Suppressor macrophage treated with lipopolysaccharide for 1 hour (primary cell): ENCODE results near the gene MYO9A.
"Not testable (repeated sequence)": the region's sequence is repeated elsewhere in the genome, so short reads cannot be mapped to it uniquely, and the experiment has no call there.

Experiments used
- DNase-seq, 3 donors: peaks; one replicate each; pipeline ENCODE4 v3.0.0-alpha.2; 2020 to 2022

MYO9A gene

GRCh38 chr15:72034859-72035650 is 82.9 kb downstream of the MYO9A start:
- DNase-seq: no peak

- DNase-seq: no peak
Observed at GRCh38 chr15:72034351-72034750, 83.6 kb downstream of the MYO9A start.

- DNase-seq: no peak
Observed at GRCh38 chr15:72033711-72034110, 84.2 kb downstream of the MYO9A start.

DNA sequence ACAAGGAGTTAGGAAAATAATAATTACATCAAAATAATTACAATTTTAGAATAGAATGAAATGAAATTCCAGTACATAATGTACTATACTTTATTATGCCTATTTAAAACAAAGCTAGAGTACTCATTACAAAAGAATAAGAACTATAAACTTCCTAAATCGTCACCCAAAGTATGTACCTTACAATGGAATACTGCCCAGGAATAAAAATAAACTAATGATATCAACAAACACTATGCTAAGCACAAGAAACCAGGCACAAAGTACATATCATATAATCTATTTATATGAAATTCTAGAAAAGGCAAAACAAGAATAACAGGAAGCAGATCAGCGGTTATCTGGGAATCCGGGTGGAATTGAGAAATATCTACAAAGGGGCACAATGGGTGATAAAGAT is 84.7 kb downstream of the MYO9A start:
- DNase-seq: no peak

DNA sequence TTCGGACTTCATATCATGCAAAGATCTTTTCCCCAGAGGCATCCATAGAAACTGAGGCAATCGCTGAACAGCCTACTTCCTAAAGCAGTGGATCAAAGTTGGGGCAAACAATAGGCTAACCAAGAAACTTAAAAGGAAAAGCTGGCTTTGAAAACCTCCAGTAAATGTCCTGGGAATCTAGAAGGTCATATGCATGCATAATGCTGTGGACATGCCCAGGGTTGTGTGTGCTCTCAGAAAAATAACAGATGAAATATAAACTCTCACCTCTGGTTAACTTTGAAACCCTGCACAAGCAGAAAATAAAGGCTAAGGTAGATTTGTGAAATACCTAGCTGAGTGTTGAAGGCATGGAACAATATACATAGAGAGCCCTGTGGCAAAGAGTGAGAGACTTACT is 96.3 kb downstream of the MYO9A start:
- DNase-seq: no peak

DNA sequence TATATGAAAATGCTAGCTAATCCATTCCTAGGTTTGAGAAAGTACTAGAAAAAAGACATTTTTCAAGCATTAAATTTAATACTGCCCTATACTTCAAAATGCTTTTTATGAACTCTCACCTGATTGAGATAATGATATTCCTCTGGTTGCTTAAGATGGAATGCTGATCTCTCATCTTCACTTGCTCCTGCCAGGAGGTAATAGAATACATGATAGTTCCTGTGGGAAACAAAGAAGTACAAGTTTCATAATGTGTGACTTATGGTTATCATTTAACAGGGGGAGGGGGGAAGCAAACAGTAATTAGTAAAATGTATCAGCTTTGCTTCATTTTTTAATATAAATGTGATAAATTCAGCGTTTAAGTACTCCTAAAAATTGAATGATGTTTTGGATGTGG is 97.2 kb downstream of the MYO9A start:
- DNase-seq: no peak

DNA sequence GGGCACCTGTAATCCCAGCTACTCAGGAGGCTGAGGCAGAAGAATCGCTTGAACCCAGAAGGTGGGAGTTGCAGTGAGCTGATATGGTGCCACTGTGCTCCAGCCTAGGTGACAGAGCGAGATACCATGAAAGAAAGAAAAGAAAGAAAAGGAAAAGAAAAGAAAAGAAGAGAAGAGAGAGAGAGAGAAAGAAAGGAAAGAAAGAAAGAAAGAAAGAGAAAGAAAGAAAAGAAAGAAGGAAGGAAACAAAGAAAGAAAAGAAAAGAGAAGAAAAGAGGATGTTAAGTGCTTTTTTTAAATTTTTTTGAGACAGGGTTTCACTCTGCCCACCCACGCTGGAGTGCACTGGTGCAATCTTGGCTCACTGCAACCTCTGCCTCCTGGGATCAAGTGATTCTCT is 103.4 kb downstream of the MYO9A start:
- peak in 1 of 3 donors; percentile 1 for DNase-seq

GRCh38 chr15:72013703-72014102 is 104.2 kb downstream of the MYO9A start:
- no peak for DNase-seq

GRCh38 chr15:72011302-72011942 is 106.5 kb downstream of the MYO9A start:
- no peak for DNase-seq

GRCh38 chr15:72009222-72009621 is 108.7 kb downstream of the MYO9A start:
- DNase-seq: no peak

GRCh38 chr15:72006382-72006781 is 111.6 kb downstream of the MYO9A start:
- no peak for DNase-seq

DNA sequence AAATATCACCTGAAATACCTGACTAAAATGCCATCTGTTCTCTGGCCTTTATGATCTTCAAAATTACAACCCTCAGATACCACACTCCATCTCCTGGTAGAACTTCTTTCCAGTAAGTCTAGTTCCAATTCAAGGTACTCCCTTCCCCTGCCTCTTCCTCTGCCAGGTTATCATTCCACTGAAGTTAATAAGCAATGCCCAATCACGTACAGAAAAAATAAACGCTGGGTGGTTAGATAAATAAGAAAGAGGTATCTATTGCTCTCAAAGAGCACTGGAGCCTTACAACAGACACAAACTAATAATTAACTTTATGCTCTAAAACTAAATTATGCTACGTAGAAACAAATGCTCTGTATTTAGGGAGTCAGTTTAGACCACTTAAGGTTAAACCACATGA is 112.5 kb downstream of the MYO9A start:
- DNase-seq: no peak

- no peak for DNase-seq
Observed at GRCh38 chr15:71999807-72000206, 118.1 kb downstream of the MYO9A start.

- not testable (repeated sequence) for DNase-seq
Observed at GRCh38 chr15:71998717-71999116, 119.2 kb downstream of the MYO9A start.

DNA sequence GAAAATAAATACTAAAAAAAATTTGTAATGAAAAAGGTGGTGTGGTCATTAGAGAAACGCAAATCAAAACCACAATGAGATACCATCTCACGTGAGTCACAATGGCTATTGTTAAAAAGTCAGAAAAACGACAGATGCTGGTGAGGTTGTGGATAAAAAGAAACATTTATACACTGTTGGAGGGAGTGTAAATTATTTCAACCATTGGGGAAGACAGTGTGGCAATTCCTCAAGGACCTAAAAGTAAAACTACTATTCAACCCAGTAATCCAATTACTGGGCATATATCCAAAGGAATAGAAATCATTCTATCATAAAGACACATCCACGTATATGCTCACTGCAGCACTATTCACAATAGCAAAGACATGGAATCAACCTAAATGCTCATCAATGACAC is 120.3 kb downstream of the MYO9A start:
- no peak for DNase-seq

DNA sequence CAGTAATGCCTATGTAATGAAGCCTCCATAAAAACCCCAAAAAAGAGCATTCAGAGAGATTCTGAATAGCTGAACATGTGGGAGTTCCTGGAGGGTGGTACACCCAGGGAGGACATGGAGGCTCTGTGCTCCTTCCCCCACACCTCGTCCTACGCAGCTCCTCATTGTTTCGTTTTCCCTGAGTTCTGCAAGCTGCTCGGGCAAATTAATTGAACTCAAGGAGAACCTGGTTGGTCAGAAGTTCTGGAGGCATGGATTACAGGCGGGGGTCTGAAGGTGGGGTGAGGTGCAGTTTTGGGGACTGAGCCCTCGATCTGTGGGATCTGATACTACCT is 142.2 kb downstream of the MYO9A start:
- DNase-seq: no peak

- DNase-seq: no peak
Observed at GRCh38 chr15:71974211-71974610, 143.7 kb downstream of the MYO9A start.

DNA sequence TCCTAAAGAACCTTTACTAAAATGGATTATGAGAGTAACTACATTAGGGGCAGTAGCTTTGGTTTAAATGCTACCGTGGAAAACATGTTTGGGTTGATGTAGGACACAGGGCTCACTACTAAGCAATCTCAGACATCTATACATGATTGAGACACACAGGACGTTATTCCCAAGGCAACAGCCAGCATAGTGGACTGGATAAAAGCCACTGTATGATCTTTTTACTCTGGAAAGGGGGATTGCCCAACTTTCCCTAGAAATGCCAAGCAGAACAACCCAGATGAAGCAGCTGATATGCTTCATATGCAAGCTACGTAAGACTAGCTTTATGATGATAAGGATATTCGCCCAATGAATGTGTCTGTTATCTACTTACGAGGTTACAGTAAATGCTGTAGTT is 144.6 kb downstream of the MYO9A start:
- no peak for DNase-seq

GRCh38 chr15:71971905-71972304 is 146.0 kb downstream of the MYO9A start:
- DNase-seq: no peak

DNA sequence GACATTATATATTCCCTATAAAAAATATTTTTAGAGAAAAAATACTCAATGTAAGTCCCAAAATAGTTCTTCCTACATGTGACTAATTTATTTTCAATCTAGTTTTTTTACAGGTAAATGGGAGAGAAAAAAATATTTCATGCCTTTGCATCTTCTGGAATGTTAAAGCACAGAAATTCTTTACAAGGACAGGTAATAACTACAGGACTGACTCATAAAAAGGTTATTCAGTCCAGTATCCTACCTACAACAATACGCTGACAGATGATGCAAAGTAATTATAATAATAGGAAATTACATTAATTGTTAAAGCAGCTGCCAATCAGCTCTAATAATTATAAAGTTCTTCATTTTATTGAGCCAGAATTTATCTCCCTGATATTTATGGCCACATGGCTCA is 147.5 kb downstream of the MYO9A start:
- no peak for DNase-seq

GRCh38 chr15:71962537-71962936 is 155.4 kb downstream of the MYO9A start:
- DNase-seq: no peak

DNA sequence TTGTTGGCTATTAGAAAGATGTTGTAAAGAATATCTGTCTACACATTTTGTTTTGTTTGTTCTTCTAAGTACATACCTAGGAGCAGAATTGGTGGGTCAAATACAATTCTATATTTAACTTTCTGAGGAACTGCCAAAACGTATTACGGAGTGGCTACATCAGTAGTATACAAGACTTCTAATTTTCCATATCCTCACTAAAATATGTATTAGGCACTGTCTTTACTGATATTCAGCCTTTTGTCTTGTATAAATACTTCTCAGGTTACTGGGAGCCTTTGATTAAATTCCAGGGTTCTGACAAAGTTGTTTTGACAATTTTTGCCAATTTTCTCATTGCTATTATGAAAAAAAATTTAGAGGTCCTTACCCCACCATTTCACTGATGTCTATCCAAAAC is 160.9 kb downstream of the MYO9A start:
- DNase-seq: no peak

DNA sequence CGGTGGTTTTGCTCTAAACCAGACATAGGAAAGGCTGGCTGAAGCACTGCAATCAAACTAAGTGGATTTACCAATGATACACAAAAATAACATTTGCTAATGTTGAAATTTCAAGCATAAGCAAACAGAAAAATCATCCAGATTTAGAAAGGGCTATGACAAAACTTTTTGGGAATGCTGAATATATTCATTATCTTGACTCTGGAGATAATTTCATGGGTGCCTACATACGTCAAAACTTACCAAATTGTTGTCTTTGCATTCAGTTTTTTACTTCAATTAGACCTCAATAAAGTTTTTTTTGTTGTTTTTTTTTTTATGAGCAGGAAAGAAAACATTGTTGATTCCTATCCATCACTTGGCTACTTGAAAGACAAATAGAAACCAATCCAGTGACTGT is 166.8 kb downstream of the MYO9A start:
- DNase-seq: no peak

DNA sequence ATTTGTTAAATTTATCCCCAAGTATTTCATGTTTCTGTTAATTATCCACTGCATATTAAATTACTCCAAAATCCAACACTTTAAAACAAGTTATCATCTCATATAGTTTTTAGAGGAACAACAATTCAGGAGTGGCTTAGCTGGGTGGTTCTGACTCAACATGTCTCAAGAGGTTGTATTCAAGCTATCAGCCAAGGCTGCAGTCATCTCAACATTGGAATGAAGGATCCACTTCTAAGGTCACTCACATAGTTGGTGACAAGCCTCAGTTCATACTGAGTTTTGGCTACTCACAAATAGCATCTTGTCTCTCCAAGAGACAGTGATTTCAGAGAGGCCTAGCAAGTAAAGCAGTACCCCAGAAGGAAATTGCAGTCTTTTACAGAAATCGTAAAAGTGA is 172.9 kb downstream of the MYO9A start:
- no peak for DNase-seq

DNA sequence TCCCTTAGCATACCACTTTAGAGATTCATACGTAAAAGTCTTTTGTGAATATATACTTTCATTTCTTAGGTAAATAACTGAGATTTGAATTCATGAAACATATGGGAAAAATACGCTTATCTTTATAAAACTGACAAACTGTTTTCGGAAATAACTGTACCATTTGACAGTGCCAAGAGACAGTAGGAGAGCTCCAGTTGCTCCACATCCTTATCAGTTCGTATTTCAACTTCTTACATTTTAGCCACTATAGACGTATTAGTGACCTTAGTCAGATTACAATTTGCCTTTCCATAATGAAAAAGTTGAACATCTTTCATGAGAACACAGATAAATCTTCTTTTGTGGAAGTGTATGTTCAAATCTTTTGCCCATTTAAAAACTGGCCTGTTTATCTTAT is 174.1 kb downstream of the MYO9A start:
- no peak for DNase-seq
